ENCODE results near the gene KSR2.

Gene KSR2

DNA sequence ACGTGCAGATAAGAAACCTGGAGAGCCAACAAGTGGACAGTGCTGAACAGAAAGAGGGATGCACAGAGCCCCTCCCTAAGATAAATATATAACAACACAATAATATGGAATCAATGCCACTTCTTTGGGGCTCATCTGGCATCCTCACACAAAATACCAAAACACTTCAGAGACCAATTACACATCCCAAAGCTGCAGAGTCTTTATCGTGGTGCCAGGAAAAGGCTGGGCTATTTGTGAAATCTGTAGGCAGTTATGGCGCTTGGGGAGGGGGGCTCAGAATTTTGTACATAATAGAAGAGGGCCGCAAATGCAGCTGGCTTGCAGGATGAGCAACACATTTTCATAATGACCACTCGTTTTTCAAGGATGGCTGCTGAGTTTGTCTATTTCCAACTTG is 446.9 kb downstream of the KSR2 start:
- no peak for DNase-seq

DNA sequence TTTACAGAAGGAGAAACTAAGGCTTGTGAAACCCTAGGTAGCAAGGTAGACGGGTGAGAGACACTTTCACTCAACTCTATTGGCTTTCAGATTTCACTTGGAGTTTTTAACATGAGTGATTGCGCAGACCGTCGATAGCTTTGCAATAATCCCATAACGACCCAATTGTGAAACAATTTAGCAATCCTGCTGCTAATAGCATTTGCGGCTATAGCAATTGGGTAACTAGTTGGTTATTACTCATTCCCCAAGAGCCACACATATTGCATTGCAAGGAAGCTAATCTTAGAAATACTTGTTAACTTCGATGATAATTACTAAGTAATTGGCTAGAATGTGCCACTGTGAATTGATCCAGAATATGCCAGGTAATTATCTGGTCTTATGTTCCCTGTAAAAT is 447.4 kb downstream of the KSR2 start:
- DNase-seq = no peak

DNA sequence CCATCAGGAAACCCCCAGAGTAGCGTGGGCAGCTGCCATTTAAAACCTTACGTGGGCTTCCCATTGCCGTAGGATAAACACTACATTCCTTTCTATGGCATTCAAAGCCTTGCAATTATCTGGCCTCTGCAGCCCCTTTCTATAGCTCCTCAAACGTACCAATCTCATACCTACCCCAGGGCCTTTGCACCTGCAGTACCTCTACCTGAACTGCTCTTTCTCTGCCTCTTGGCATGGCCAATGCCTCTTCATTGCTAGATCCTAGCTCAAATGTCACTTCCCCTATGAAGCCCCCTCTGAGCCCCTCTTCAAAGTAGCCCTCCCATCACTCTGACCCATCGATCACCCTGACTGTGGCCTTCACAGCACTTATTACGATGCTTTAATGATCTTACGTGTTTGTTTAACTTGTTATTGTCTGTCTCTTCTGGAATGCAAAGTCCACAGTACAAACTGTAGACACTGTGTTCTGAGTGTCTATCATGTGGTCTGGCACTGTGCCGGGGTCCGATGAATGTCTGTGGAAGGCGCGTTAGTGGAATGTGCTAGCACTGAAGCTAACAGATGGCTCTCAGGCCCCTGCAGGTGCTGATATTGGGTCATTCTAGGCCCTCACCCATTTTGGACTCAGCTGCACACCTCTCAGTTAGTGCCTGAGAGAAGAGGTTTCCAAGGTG is 450.1 kb downstream of the KSR2 start:
- peak; percentile 9 for DNase-seq

- DNase-seq = no peak
Observed at GRCh38 chr12:117517219-117517739, 451.5 kb downstream of the KSR2 start.

- no peak for DNase-seq
Observed at GRCh38 chr12:117516034-117516433, 452.8 kb downstream of the KSR2 start.

DNA sequence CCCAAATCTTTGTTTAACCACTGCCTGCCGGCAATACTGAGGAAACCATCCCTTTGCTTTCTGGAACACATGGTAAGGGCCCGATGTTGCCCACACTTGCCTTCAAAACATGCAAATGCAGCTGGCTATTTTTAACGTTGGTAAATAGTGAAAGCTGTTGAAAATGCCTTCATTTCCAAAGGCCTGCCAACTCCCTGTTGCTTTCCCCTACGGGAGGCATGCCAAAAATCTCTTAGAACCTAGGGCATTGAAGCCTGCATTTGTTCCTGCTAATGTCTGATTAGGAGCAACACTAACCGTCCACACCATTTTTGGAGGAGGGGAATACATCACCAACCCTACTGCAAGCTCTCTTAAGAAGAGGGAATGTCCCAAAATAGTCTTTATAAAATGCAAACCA is 454.8 kb downstream of the KSR2 start:
- DNase-seq = no peak

DNA sequence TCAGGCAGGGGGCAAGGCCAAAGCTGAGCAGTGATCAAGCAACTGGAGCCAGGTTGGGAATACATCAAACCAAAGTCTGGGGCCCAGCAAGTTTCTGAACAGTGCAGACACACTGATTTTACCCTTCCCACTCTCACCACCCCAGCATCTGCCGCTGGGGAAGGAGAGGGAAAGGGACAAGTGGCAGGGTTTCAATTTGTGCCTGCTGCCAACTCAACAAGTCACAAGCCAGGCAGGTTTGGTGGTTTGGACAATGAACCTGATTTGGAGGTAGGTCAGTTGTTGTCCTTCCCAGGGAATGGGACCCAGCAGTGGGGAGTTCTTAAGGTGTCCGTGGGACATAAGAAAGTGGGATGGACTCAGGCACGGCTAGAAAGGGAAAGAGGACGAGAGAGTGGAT is 455.4 kb downstream of the KSR2 start:
- DNase-seq = no peak

GRCh38 chr12:117508468-117508867 is 460.3 kb downstream of the KSR2 start:
- DNase-seq = no peak

DNA sequence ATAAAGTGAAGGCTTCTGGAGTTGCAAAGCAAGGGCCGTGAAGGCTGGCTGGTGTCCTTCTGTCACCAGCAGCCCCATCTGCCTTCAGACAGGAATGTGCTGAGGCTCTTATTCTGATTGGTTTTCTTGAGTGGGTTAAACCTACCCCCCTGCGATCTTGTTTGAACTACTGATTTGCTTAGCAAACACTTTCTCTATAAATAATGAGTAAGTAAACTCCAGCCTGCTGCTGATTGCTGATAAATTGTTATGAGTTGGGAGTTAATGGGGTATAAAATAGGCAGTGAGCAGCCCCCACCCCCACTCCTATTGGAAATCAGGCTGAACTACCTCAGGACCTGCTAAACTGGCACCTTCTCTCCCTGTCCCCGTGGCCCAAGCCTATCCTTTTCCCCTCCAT is 461.2 kb downstream of the KSR2 start:
- DNase-seq = no peak

DNA sequence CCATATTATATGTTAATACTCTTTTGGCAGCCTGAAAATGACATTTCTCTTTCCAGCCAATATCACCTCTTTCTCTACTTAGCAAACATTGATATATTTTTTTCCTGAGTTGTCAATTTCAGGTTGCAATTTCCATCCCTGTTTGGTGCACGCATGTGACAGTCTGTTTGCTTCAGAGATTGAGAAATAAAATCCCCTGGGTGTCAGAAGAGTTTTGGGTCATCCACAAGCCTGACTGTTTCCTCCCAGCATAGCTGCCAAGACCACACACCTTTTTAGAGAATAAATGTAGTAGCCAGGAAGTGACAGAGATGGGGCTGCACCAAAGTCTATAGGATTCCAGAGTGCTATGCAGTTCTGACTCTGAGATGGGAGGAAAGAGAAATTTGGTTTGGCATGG is 462.5 kb downstream of the KSR2 start:
- DNase-seq = no peak

DNA sequence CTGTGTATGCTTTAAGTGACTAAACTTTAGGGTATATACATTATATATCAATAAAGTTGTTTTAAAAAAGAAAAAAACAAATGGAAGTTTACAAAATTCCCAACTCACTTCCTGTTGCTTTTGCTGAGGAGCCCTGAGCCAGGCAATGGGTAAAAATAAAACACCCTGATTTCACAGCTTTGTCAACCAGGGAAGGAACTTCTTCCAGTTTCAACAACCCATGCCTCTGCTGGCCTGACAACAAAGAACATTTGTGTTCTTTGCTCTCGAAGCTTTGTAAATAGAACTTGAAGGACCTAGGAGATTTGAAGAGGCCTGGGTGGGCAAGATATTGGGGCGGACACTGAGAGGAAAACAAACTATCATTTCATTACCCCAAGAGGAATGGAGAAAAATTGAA is 466.2 kb downstream of the KSR2 start:
- no peak for DNase-seq

- no peak for DNase-seq
Observed at GRCh38 chr12:117502233-117502632, 466.6 kb downstream of the KSR2 start.

DNA sequence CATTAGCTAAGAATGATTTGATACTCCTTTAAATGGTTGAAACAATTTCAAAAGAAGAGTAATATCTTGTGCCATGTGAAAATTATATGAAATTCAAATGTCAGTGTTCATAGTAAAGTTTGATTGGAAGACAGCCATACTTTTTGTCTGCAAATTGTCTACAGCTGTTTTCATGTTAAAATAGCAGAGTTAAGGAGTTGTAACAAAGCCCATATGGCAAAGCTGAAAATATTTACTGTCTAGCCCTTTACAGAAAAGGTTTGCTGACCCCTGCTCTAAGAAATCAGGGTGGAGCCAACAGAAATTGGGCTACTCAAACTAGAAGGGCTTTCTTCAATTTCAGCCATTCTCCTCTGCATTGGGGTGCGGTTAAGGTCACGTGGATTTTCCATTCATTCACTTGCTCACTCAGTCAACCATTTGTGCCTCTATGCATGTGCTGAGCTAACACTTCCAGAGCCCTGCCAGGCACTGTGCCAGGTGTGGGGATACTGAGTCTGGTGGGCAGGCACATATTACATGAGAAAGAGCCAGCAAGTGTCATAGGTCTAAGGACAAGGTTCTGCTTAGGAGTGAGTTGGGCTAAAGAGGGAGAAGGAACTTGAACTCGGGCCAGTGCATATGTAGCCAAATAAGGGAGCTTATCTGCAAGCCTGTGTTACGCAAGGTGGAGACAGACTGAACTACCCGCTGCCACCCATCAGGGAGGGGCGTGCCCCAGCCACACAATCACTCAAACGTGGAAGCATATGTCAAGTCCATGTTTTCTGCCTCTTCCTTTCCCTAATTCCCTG is 467.5 kb downstream of the KSR2 start:
- no peak for DNase-seq

DNA sequence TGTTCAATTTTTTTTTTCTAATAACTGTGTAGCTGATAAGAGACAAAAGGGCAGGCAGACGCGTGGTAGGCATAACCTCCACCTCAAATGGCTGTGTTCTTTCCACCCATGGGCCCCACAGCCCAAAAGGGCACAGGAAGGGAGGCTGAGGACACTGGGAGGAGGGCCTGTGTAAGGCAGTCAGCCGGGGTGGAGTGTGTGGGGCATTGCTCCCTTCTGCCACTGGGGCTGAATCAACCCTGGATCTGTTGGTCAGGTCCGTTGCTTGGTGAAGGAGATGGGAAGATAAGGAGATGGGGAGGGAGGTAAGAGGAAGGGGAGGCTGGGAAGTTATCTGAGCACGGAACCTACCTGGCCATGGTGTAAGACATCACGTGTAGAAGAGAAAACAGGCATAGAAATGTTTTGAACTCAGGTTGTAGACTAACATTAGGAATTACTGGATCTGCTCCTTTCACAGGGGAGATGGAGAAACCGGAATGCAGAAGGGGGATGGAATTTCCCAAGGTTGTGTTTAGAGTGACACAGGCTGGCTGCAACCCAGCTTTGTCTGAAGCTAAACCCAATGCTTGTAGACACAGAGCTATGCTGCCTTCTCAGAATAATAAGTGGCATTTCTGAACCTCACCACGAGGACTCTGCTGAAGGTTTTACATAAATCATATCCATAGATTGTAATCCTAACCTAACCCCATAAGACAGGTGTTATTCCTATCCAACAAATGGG is 468.9 kb downstream of the KSR2 start:
- no peak for DNase-seq

- DNase-seq = no peak
Observed at GRCh38 chr12:117498880-117499279, 469.9 kb downstream of the KSR2 start.

GRCh38 chr12:117498256-117498655 is 470.5 kb downstream of the KSR2 start:
- DNase-seq = no peak

DNA sequence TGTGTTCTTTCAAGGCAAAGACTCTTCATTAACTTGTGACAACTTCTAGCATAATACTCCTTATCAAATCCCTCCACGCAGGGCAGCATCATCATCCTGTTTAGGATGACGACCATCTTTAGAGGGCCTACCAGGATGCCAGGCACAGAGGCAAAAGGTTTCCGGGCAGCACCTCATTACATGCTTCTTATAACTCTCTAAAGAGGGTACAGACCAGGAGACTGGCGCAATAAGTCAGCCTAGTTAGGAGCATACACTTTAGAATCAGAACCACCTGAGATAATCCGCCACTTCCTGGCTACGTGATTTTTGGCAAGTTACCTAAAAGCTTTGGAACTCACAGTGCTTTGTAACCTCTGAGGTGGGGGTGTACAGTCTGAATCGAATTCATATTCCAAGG is 471.4 kb downstream of the KSR2 start:
- no peak for DNase-seq

DNA sequence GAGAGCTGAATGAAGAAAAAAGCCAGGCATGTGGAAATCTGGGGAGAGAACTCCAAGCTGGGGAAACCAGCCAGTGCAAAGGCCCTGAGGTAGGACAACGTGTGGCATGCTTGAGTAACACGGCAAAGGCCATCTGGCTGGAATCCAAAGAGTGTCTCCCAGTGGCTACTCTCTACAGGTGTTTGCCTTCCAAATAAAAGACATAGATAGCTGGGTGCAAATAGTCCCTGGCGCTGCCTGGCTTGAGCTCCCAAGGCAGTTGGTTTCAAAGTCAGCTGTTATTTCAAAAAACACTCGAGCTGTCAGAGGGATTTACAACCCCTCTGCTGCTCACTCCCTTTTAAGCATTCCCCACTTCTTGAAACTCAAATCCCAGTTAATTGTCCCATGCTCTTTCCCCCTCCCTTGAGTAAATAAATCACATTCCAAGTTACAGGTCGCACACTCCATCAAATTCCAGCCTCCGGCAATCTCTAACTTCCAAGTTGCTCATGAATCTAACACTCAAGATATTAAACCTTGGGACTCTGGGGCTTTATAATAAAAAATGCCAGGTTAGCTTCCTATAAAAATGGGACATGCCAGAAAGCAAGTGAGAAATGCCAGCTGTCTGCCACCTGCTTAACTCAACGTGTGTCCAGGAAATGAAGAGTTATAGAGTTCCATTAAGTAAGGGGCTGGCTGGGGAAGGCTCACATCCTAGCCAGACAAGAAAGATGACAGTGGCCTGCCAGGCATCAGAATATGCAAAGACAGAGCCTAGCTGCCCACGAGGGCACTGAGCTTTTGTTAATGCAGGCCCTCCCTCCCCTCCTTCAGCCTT is 473.7 kb downstream of the KSR2 start:
- no peak for DNase-seq

- no peak for DNase-seq
Observed at GRCh38 chr12:117491711-117492110, 477.1 kb downstream of the KSR2 start.

DNA sequence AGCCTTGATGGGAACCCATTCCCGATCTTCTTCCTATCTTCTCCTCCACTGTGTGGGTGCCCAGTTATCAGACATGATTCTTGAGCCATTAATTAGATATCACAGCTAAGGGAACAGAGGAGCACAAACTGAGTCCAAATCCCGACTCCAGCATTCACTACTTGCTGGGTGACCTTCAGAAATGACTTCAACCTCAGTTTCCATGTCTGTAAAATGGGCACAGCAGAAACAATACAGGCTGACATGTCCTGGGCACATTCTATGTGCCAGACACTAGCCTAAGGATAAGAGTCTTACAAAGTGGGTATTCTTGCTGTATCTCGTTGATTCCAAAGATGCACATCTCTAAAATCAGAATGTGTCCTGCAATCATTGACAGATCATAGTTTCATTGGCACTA is 478.7 kb downstream of the KSR2 start:
- DNase-seq = no peak

GRCh38 chr12:117489671-117490070 is 479.1 kb downstream of the KSR2 start:
- DNase-seq = no peak

- peak; percentile 60 for DNase-seq
Observed at GRCh38 chr12:117486840-117487659, 481.7 kb downstream of the KSR2 start.
